Stomach (tissue), 4 donors: ENCODE data around the gene ALAD.

ENCODE experiments used
- CTCF ChIP-seq, 7 experiments: fragments of 450-650 bp in 4 of 7; fragments of 200-600 bp in 3 of 7; sonication (generic) in 3 of 7; IDR thresholded peaks; one replicate each; pipeline ENCODE4 v1.5.1; 2016 to 2019; ENCODE audit warnings: antibody characterized with exemption in 7 of 7, control low read depth in 2 of 7, mild to moderate bottlenecking in 1 of 7
- EP300 ChIP-seq: sonication (generic); formaldehyde crosslinking; IDR thresholded peaks from one replicate; pipeline ENCODE4 v1.6.1; 2017; ENCODE audit warnings: antibody characterized with exemption
- POLR2A ChIP-seq, 4 donors: fragments of 450-650 bp; IDR thresholded peaks; one replicate each; pipeline ENCODE4 v1.6.1; 2016; ENCODE audit warnings: antibody characterized with exemption in 4 of 4, control low read depth in 2 of 4, mild to moderate bottlenecking in 1 of 4, moderate library complexity in 1 of 4
- POLR2AphosphoS5 ChIP-seq, 3 donors: sonication (generic); formaldehyde crosslinking; IDR thresholded peaks; one replicate each; pipeline ENCODE4 v1.6.1; 2016; ENCODE audit warnings: antibody characterized with exemption in 3 of 3

GRCh38 chr9:113368348-113368981 is 32.6 kb downstream of the ALAD start:
- TF ChIP-seq CTCF (IDR thresholded peaks at IDR 0.05) (no peak), POLR2A (IDR thresholded peaks at IDR 0.05) (no peak), POLR2AphosphoS5 (IDR thresholded peaks at IDR 0.05) (no peak), EP300 (no peak)
